ENCODE results near the gene HOXC13. TPM values are rescaled to one million over a fixed set of nuclear protein-coding genes. Genes with fewer than 3 reads are reported as not detected.

HOXC13 gene
- polyA plus RNA-seq, 1 donor (not counting 4 experiments of a cell fraction or from before 2014, with no cell fraction given): 4.8 TPM

- H2AFZ ChIP-seq (ENCODE audit: control insufficient read depth, low read length): no peak overlapping the region
- no peak overlapping the region for H3K27ac ChIP-seq (ENCODE audit: control insufficient read depth, insufficient read depth, low read length)
- H3K4me1 ChIP-seq (ENCODE audit: control insufficient read depth, extremely low read depth, insufficient read depth, low read length): peaks cover 42% of the 10 kb centered on the region
- H3K36me3 ChIP-seq (ENCODE audit: control insufficient read depth in 2 of 2, extremely low read depth in 1 of 2, insufficient read depth in 2 of 2, low read length in 2 of 2): peaks cover 0 to 2% of the 10 kb centered on the region in 2 experiments
- peaks cover 70% of the 10 kb centered on the region for H3K27me3 ChIP-seq (ENCODE audit: control insufficient read depth, extremely low read depth, insufficient read depth, low read length)
- no peak overlapping the region for H3K9ac ChIP-seq (ENCODE audit: control insufficient read depth, extremely low read depth, insufficient read depth, low read length)
- peaks cover 2% of the 10 kb centered on the region for H3K9me1 ChIP-seq (ENCODE audit: control insufficient read depth, extremely low read depth, insufficient read depth, low read length)
- H3K79me2 ChIP-seq (ENCODE audit: control insufficient read depth, insufficient read depth, low read length): no peaks in the 10 kb centered on the region
- peak overlapping the region; percentile 32 for H3K4me2 ChIP-seq (ENCODE audit: control insufficient read depth, extremely low read depth, insufficient read depth, low read depth, low read length)
- no peak for TF ChIP-seq CTCF (optimal IDR thresholded peaks at IDR 0.05 in 1 of 3, IDR thresholded peaks at IDR 0.05 in 1 of 3, conservative IDR thresholded peaks at IDR 0.05 in 1 of 3; ENCODE audit: extremely low read depth in 1 of 3, insufficient read depth in 2 of 3, low read length in 3 of 3)
- TF ChIP-seq EZH2 (IDR thresholded peaks at IDR 0.05; ENCODE audit: low read length): peak; percentile 77
- dilution Hi-C loops (cut with MboI; ENCODE audit: extremely low pct_ligation_motif_present, low sequenced_read_pairs): no loop called here
- FAIRE-seq (no peak), DNase-seq (ENCODE audit: low read depth, low spot score) (no peak)
- H3K4me3 ChIP-seq (ENCODE audit: control insufficient read depth in 2 of 3, extremely low read depth in 1 of 3, insufficient read depth in 2 of 3, low read depth in 1 of 3, low read length in 3 of 3): no peak overlapping the region
- no peaks in the 10 kb centered on the region for H4K20me1 ChIP-seq (ENCODE audit: control insufficient read depth, extremely low read depth, insufficient read depth, low read length)
- H3K9me3 ChIP-seq (ENCODE audit: control insufficient read depth, low read depth, low read length): no peaks in the 10 kb centered on the region
Observed at GRCh38 chr12:53951577-53952334, 13.1 kb downstream of the HOXC13 start.

- Histone ChIP-seq H3K4me2 (ENCODE audit: control insufficient read depth, extremely low read depth, insufficient read depth, low read depth, low read length) (no peak overlapping the region), H3K36me3 (ENCODE audit: control insufficient read depth in 2 of 2, extremely low read depth in 1 of 2, insufficient read depth in 2 of 2, low read length in 2 of 2) (no peaks in the 10 kb centered on the region), H4K20me1 (ENCODE audit: control insufficient read depth, extremely low read depth, insufficient read depth, low read length) (no peaks in the 10 kb centered on the region), H3K79me2 (ENCODE audit: control insufficient read depth, insufficient read depth, low read length) (no peaks in the 10 kb centered on the region), H3K9me1 (ENCODE audit: control insufficient read depth, extremely low read depth, insufficient read depth, low read length) (no peaks in the 10 kb centered on the region), H3K27me3 (ENCODE audit: control insufficient read depth, extremely low read depth, insufficient read depth, low read length) (peaks cover 76% of the 10 kb centered on the region), H3K4me3 (ENCODE audit: control insufficient read depth in 2 of 3, extremely low read depth in 1 of 3, insufficient read depth in 2 of 3, low read depth in 1 of 3, low read length in 3 of 3) (no peak overlapping the region), H3K27ac (ENCODE audit: control insufficient read depth, insufficient read depth, low read length) (no peak overlapping the region), H3K4me1 (ENCODE audit: control insufficient read depth, extremely low read depth, insufficient read depth, low read length) (peaks cover 43% of the 10 kb centered on the region), H3K9me3 (ENCODE audit: control insufficient read depth, low read depth, low read length) (no peaks in the 10 kb centered on the region), H3K9ac (ENCODE audit: control insufficient read depth, extremely low read depth, insufficient read depth, low read length) (no peak overlapping the region), H2AFZ (ENCODE audit: control insufficient read depth, low read length) (no peak overlapping the region)
- DNase-seq (ENCODE audit: low read depth, low spot score) (no peak), FAIRE-seq (no peak)
- TF ChIP-seq CTCF (optimal IDR thresholded peaks at IDR 0.05 in 1 of 3, IDR thresholded peaks at IDR 0.05 in 1 of 3, conservative IDR thresholded peaks at IDR 0.05 in 1 of 3; ENCODE audit: extremely low read depth in 1 of 3, insufficient read depth in 2 of 3, low read length in 3 of 3) (no peak), EZH2 (IDR thresholded peaks at IDR 0.05; ENCODE audit: low read length) (no peak)
- dilution Hi-C loops (cut with MboI; ENCODE audit: extremely low pct_ligation_motif_present, low sequenced_read_pairs): no loop called here
Observed at GRCh38 chr12:53952335-53952694, 13.7 kb downstream of the HOXC13 start.

Data from keratinocyte (primary cell).